Dedifferentiated amniotic fluid mesenchymal stem cell (primary cell): ENCODE measurements around the gene AASS.

Experiments used
- DNase-seq: peaks from one replicate; pipeline ENCODE4 v3.0.0-alpha.2; 2016; ENCODE audit errors: extremely low spot score

AASS gene

GRCh38 chr7:122038904-122039303, 105.1 kb downstream of the AASS start:
- no peak for DNase-seq

GRCh38 chr7:122038134-122038533, 105.9 kb downstream of the AASS start:
- DNase-seq = no peak

- no peak for DNase-seq
These were observed 108.2 kb downstream of the AASS start for GRCh38 chr7:122035876-122036275.

- no peak for DNase-seq
These were observed 110.4 kb downstream of the AASS start for GRCh38 chr7:122033641-122034040.

- no peak for DNase-seq
These were observed 117.0 kb downstream of the AASS start for GRCh38 chr7:122027058-122027457.
